Medulla oblongata (tissue), 1 donor: ENCODE results near the gene VEZF1.

Experiments used
- DNase-seq: peaks from one replicate; pipeline ENCODE4 v3.0.0-alpha.2; 2015; ENCODE audit errors: extremely low spot score

VEZF1 gene

GRCh38 chr17:57949649-57950048 is 38.4 kb downstream of the VEZF1 start:
- DNase-seq, result peak; percentile 49

- peak; percentile 78 for DNase-seq
Measured at GRCh38 chr17:57948555-57949420, 39.3 kb downstream of the VEZF1 start.

GRCh38 chr17:57948169-57948554 is 39.9 kb downstream of the VEZF1 start:
- DNase-seq, result no peak

GRCh38 chr17:57947369-57947768 is 40.7 kb downstream of the VEZF1 start:
- DNase-seq, result no peak

- DNase-seq, result peak; percentile 85
Measured at GRCh38 chr17:57946798-57947358, 41.2 kb downstream of the VEZF1 start.

GRCh38 chr17:57945996-57946797 is 41.9 kb downstream of the VEZF1 start:
- DNase-seq, result peak; percentile 41

GRCh38 chr17:57944908-57945307 is 43.1 kb downstream of the VEZF1 start:
- no peak for DNase-seq

- no peak for DNase-seq
Measured at GRCh38 chr17:57943645-57944044, 44.4 kb downstream of the VEZF1 start.

GRCh38 chr17:57943140-57943539 is 44.9 kb downstream of the VEZF1 start:
- DNase-seq, result peak; percentile 22

- peak; percentile 41 for DNase-seq
Measured at GRCh38 chr17:57941384-57942370, 46.4 kb downstream of the VEZF1 start.

GRCh38 chr17:57940653-57941329 is 47.3 kb downstream of the VEZF1 start:
- DNase-seq, result peak; percentile 62

- peak; percentile 67 for DNase-seq
Measured at GRCh38 chr17:57940231-57940630, 47.8 kb downstream of the VEZF1 start.

- peak; percentile 77 for DNase-seq
Measured at GRCh38 chr17:57939797-57940196, 48.3 kb downstream of the VEZF1 start.

GRCh38 chr17:57938061-57938502 is 50.0 kb downstream of the VEZF1 start:
- DNase-seq, result peak; percentile 28

- no peak for DNase-seq
Measured at GRCh38 chr17:57937492-57937891, 50.6 kb downstream of the VEZF1 start.

- DNase-seq, result peak; percentile 86
Measured at GRCh38 chr17:57935833-57936807, 51.9 kb downstream of the VEZF1 start.

GRCh38 chr17:57931488-57932137 is 56.4 kb downstream of the VEZF1 start:
- DNase-seq, result no peak

- no peak for DNase-seq
Measured at GRCh38 chr17:57930239-57930638, 57.8 kb downstream of the VEZF1 start.

GRCh38 chr17:57929386-57929785 is 58.7 kb downstream of the VEZF1 start:
- peak; percentile 79 for DNase-seq
